Endodermal cell (in vitro differentiated cells): ENCODE measurements around the gene MCM3AP. TPM values are rescaled to one million over a fixed set of nuclear protein-coding genes. Genes with fewer than 3 reads are reported as not detected.
A peak's percentile ranks its signal among the peaks of the same experiment; 100 is the strongest.

Experiments
- DNase-seq: peaks from one replicate; pipeline ENCODE4 v3.0.0-alpha.2; 2017
- H3K27ac ChIP-seq: 2 replicates; pipeline ENCODE4 v1.5.1; 2013; ENCODE audit warnings: mild to moderate bottlenecking, low read depth, low read length, moderate library complexity
- H3K27me3 ChIP-seq: 2 replicates; pipeline ENCODE4 v1.6.1; 2013; ENCODE audit warnings: mild to moderate bottlenecking, low read length, moderate library complexity; ENCODE audit not compliant: insufficient read depth, control insufficient read depth, poor library complexity, severe bottlenecking
- H3K36me3 ChIP-seq: 2 replicates; pipeline ENCODE4 v1.7.0; 2013; ENCODE audit warnings: mild to moderate bottlenecking, low read length, moderate library complexity; ENCODE audit not compliant: control insufficient read depth, insufficient read depth
- H3K4me1 ChIP-seq: one replicate; pipeline ENCODE4 v1.7.0; 2013; ENCODE audit warnings: low read length; ENCODE audit not compliant: control insufficient read depth, insufficient read depth
- H3K4me3 ChIP-seq: 2 replicates; pipeline ENCODE4 v1.5.1; 2013; ENCODE audit warnings: mild to moderate bottlenecking, low read length, moderate library complexity
- H3K9ac ChIP-seq: 2 replicates; pipeline ENCODE4 v1.6.1; 2013; ENCODE audit warnings: mild to moderate bottlenecking, low read length, moderate library complexity; ENCODE audit not compliant: poor library complexity, severe bottlenecking; ENCODE audit errors: extremely low read depth
- H3K9me3 ChIP-seq: 2 replicates; pipeline ENCODE4 v1.6.1; 2013; ENCODE audit warnings: mild to moderate bottlenecking, low read length, moderate library complexity; ENCODE audit not compliant: control insufficient read depth
- H3K27ac Mint-ChIP-seq: 2 replicates; pipeline ENCODE4 v1.8.0; 2020; ENCODE audit warnings: mixed read lengths
- H3K27me3 Mint-ChIP-seq: 2 replicates; pipeline ENCODE4 v1.8.0; 2021; ENCODE audit warnings: mild to moderate bottlenecking, mixed read lengths; ENCODE audit not compliant: insufficient read depth
- H3K36me3 Mint-ChIP-seq: 2 replicates; pipeline ENCODE4 v1.8.0; 2020; ENCODE audit warnings: low read depth, mixed read lengths
- H3K4me1 Mint-ChIP-seq: 2 replicates; pipeline ENCODE4 v1.8.0; 2020; ENCODE audit warnings: mixed read lengths
- H3K4me3 Mint-ChIP-seq: 2 replicates; pipeline ENCODE4 v1.8.0; 2020; ENCODE audit warnings: mild to moderate bottlenecking, moderate library complexity, mixed read lengths
- H3K9me3 Mint-ChIP-seq: 2 replicates; pipeline ENCODE4 v1.8.0; 2020; ENCODE audit warnings: mild to moderate bottlenecking, mixed read lengths
- WGBS, 2 experiments: methylation state at CpG; one replicate each; pipeline versions ENCODE4 v1.1.5 to v1.1.7; 2013; ENCODE audit warnings: missing lambda C conversion rate in 2 of 2, mixed read lengths in 1 of 2; ENCODE audit not compliant: insufficient coverage in 1 of 2, insufficient read length in 1 of 2; 5-methylcytosine and 5-hydroxymethylcytosine counted together
- total RNA-seq, 2 donors: library from RNA; stranded (reverse); fragmentation: NEBNext Ultra II Directional in 1 of 2; extraction: Animal tissue kit (Norgen Biotek cat#: 25700) in 1 of 2; gene quantifications; 2 replicates in 1 of 2; 3 replicates in 1 of 2; pipeline ENCODE4 v1.2.1, GENCODE V29; 2021
- TF ChIP-seq, protein P1 (sequence below): fragments of 200-600 bp; sonication (generic); conservative IDR thresholded peaks from 2 replicates; pipeline ENCODE4 v1.5.0; 2021; ENCODE audit warnings: antibody characterized with exemption, mild to moderate bottlenecking

MCM3AP gene
- total RNA-seq, 2 donors from 2014 or later: 120 to 161 TPM

DNA sequence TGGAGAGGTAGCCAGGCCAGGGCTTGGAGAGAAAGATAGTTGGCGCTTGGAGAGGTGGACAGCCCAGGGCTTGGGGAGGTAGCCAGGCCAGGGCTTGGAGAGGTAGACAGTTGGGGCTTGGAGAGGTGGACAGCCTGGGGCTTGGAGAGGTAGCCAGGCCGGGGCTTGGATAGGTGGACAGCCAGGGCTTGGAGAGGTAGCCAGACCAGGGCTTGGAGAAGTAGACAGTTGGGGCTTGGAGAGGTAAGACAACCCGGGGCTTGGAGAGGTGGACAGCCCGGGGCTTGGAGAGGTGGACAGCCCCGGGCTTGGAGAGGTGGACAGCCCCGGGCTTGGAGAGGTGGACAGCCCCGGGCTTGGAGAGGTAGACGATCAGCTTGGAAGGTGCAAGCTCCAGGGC lies 64.6 kb downstream of the MCM3AP start:
- Mint-ChIP-seq H3K4me1 (no peaks in the 10 kb centered on the region), H3K9me3 (peaks cover 8% of the 10 kb centered on the region), H3K4me3 (no peak overlapping the region), H3K36me3 (peaks cover 43% of the 10 kb centered on the region), H3K27me3 (no peaks in the 10 kb centered on the region), H3K27ac (no peak overlapping the region)
- no peak overlapping the region for H3K4me3 ChIP-seq
- H3K27ac ChIP-seq: no peak overlapping the region
- TF ChIP-seq, protein P1, sequence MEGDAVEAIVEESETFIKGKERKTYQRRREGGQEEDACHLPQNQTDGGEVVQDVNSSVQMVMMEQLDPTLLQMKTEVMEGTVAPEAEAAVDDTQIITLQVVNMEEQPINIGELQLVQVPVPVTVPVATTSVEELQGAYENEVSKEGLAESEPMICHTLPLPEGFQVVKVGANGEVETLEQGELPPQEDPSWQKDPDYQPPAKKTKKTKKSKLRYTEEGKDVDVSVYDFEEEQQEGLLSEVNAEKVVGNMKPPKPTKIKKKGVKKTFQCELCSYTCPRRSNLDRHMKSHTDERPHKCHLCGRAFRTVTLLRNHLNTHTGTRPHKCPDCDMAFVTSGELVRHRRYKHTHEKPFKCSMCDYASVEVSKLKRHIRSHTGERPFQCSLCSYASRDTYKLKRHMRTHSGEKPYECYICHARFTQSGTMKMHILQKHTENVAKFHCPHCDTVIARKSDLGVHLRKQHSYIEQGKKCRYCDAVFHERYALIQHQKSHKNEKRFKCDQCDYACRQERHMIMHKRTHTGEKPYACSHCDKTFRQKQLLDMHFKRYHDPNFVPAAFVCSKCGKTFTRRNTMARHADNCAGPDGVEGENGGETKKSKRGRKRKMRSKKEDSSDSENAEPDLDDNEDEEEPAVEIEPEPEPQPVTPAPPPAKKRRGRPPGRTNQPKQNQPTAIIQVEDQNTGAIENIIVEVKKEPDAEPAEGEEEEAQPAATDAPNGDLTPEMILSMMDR: no peak
- no peak overlapping the region for H3K9ac ChIP-seq
- no peaks in the 10 kb centered on the region for H3K4me1 ChIP-seq
- peaks cover 8% of the 10 kb centered on the region for H3K9me3 ChIP-seq
- H3K27me3 ChIP-seq: no peaks in the 10 kb centered on the region
- peaks cover 22% of the 10 kb centered on the region for H3K36me3 ChIP-seq
- DNase-seq: no peak
- 92 to 93% methylated on average over 4 to 8 of the region's 8 CpGs for WGBS, 2 experiments

DNA sequence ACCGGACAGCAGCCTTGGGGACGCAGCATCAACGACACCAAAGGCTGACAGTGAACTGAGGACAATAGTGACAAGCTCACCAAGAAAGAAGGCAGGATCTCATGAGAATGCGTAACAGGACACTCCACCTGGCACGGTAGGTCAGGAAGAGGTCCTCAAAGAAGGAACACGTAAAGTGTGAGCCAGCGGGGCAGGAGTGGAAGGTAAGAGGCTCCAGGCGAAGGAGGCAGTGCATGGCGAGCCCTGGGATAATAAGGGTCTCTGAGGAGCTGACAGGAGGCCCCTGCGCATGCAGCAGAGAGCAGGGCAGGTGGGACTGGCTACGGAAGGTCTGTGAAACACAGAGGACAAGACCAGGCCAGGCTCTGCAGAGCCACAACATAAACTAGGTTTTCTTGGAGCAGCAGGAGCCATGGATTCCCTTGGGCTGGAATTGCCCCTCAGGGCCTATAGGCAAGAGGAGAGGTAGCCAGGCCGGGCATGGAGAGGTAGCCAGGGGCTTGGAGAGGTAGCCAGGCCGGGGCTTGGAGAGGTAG lies 65.1 kb downstream of the MCM3AP start:
- Histone ChIP-seq H3K27me3 (no peaks in the 10 kb centered on the region), H3K9ac (no peak overlapping the region), H3K9me3 (peaks cover 3% of the 10 kb centered on the region), H3K4me3 (no peak overlapping the region), H3K27ac (no peak overlapping the region), H3K4me1 (no peaks in the 10 kb centered on the region), H3K36me3 (peaks cover 18% of the 10 kb centered on the region)
- peak overlapping the region; percentile 15 for H3K27ac Mint-ChIP-seq
- no peaks in the 10 kb centered on the region for H3K27me3 Mint-ChIP-seq
- 92 to 95% methylated on average over 13 of the region's 13 CpGs for WGBS, 2 experiments
- no peak overlapping the region for H3K4me3 Mint-ChIP-seq
- peaks cover 3% of the 10 kb centered on the region for H3K9me3 Mint-ChIP-seq
- peak; percentile 33 for DNase-seq
- no peaks in the 10 kb centered on the region for H3K4me1 Mint-ChIP-seq
- peaks cover 38% of the 10 kb centered on the region for H3K36me3 Mint-ChIP-seq
- TF ChIP-seq, protein P1: no peak

DNA sequence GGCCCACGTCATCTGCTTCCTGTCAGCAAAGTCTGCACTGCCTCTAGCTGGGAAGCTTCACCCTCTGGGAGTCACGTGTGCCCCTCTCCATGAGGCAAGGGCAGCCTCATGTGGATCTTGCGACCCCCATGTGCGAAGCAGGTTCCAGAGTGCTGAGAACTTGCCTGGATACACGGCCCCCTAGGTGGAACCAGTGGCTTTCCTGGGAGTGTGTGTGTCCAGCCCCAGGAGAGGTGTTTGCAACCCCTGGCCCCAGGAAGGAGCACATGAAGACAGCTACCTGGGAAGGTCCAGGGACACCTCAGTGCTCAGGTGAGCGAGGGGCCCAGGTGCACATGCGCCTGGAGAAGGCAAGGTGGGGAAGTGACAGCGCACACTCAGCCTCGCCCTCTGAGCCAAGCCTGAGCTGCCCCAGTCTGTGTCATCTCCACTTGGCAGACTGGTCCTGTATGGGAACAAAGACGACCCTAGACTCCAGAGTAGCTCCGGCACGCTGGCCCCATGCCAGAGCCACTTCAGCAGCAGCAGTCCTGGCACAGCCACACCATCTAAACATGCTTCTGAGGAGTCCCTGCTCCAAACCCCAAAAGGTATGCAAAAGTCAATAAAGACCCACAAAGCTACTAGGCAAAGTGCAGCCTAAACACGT lies 65.7 kb downstream of the MCM3AP start:
- no peaks in the 10 kb centered on the region for H3K4me1 Mint-ChIP-seq
- Histone ChIP-seq H3K4me1 (no peaks in the 10 kb centered on the region), H3K4me3 (no peak overlapping the region), H3K27ac (no peak overlapping the region), H3K36me3 (peaks cover 18% of the 10 kb centered on the region), H3K9me3 (no peaks in the 10 kb centered on the region), H3K27me3 (no peaks in the 10 kb centered on the region), H3K9ac (no peak overlapping the region)
- peak; percentile 36 for DNase-seq
- TF ChIP-seq, protein P1: no peak
- H3K27me3 Mint-ChIP-seq: no peaks in the 10 kb centered on the region
- H3K4me3 Mint-ChIP-seq: no peak overlapping the region
- H3K9me3 Mint-ChIP-seq: no peaks in the 10 kb centered on the region
- no peak overlapping the region for H3K27ac Mint-ChIP-seq
- WGBS, 2 experiments: 81 to 88% methylated on average over 10 to 13 of the region's 13 CpGs
- H3K36me3 Mint-ChIP-seq: peaks cover 35% of the 10 kb centered on the region
